GM12875 (cell line): Measurements from ENCODE around the gene SLC16A5.
"Not testable (repeated sequence)": the region's sequence is repeated elsewhere in the genome, so short reads cannot be mapped to it uniquely, and the experiment has no call there.

ENCODE experiments used
- H3K4me3 ChIP-seq: one replicate; pipeline ENCODE4 v1.5.1; 2011; ENCODE audit warnings: low read depth, low read length, control low read depth
- CTCF ChIP-seq: IDR thresholded peaks from 2 replicates; pipeline ENCODE4 v1.5.1; 2011; ENCODE audit warnings: low read depth, mild to moderate bottlenecking, control low read depth, inconsistent platforms, low read length, moderate library complexity, borderline replicate concordance; ENCODE audit not compliant: insufficient read depth

SLC16A5 gene

GRCh38 chr17:75133001-75133400 lies 45.2 kb downstream of the SLC16A5 start:
- no peak for TF ChIP-seq CTCF
- H3K4me3 ChIP-seq: no peak overlapping the region

GRCh38 chr17:75133607-75134347 lies 46.0 kb downstream of the SLC16A5 start:
- H3K4me3 ChIP-seq: not testable (repeated sequence)

- no peak for TF ChIP-seq CTCF
- no peak overlapping the region for H3K4me3 ChIP-seq
Measured at GRCh38 chr17:75135452-75135851, 47.7 kb downstream of the SLC16A5 start.

GRCh38 chr17:75135946-75136345 lies 48.2 kb downstream of the SLC16A5 start:
- no peak for TF ChIP-seq CTCF
- H3K4me3 ChIP-seq: no peak overlapping the region

GRCh38 chr17:75137762-75138161 lies 50.0 kb downstream of the SLC16A5 start:
- not testable (repeated sequence) for H3K4me3 ChIP-seq

GRCh38 chr17:75138519-75138918 lies 50.8 kb downstream of the SLC16A5 start:
- no peak for TF ChIP-seq CTCF
- H3K4me3 ChIP-seq: no peak overlapping the region

- no peak overlapping the region for H3K4me3 ChIP-seq
- TF ChIP-seq CTCF: no peak
Measured at GRCh38 chr17:75142236-75142971, 54.6 kb downstream of the SLC16A5 start.

- no peak for TF ChIP-seq CTCF
- no peak overlapping the region for H3K4me3 ChIP-seq
Measured at GRCh38 chr17:75144816-75145512, 57.2 kb downstream of the SLC16A5 start.
